GM12891 (cell line): ENCODE data around the gene OR5V1.

ENCODE experiments used
- PAX5 ChIP-seq: IDR thresholded peaks from 2 replicates; pipeline ENCODE4 v1.6.1; 2011; ENCODE audit warnings: low read length, moderate library complexity, mild to moderate bottlenecking; ENCODE audit not compliant: insufficient read depth, severe bottlenecking
- POLR2A ChIP-seq: IDR thresholded peaks from 2 replicates; pipeline ENCODE4 v1.6.1; 2011; ENCODE audit warnings: low read depth, low read length, control low read depth
- POLR2AphosphoS5 ChIP-seq: IDR thresholded peaks from 2 replicates; pipeline ENCODE4 v1.6.1; 2011; ENCODE audit warnings: low read depth, low read length, control low read depth
- POU2F2 ChIP-seq: IDR thresholded peaks from 2 replicates; pipeline ENCODE4 v1.6.1; 2011; ENCODE audit warnings: low read depth, mild to moderate bottlenecking, control low read depth, low read length, moderate library complexity
- SPI1 ChIP-seq: IDR thresholded peaks from 2 replicates; pipeline ENCODE4 v1.6.1; 2011; ENCODE audit warnings: low read depth, low read length, control low read depth

DNA sequence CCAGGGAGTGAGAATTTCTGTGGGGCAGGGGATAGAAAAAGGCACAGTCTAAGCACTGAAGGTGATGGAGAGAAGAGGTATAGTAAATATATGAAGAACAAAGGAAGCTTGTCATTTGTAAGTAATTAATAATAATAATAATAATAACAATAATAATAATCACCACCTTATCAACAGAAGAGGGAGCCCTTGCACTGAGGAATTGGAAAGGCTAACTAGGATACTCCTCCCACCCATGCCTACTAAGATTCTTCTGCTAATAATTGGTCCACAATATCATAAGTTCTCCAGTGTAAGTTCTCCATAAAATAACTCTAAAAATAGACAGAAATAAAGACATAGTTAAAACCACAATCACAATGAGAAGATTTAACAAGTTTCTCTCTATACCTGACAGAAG, 7.3 kb upstream of the OR5V1 start:
- TF ChIP-seq POLR2AphosphoS5, result no peak
- no peak for TF ChIP-seq SPI1
- no peak for TF ChIP-seq POLR2A
- no peak for TF ChIP-seq PAX5
- TF ChIP-seq POU2F2, result no peak
